Cardiac muscle cell (in vitro differentiated cells and primary cell): ENCODE measurements around the gene CORO2A. TPM values are rescaled to one million over a fixed set of nuclear protein-coding genes. Genes with fewer than 3 reads are reported as not detected.

ENCODE experiments used
- DNase-seq, 2 donors: peaks; one replicate each; pipeline versions ENCODE4 v3.0.0 to v3.0.0-alpha.2; 2010 to 2017; ENCODE audit warnings: low read depth in 1 of 2, low spot score in 1 of 2
- H3K27ac ChIP-seq: fragments of 200-600 bp; sonication (generic); 2 replicates; pipeline ENCODE4 v1.5.1; 2016
- H3K27me3 ChIP-seq: fragments of 200-600 bp; sonication (generic); 2 replicates; pipeline ENCODE4 v1.6.0; 2016; ENCODE audit warnings: control low read depth
- H3K36me3 ChIP-seq: fragments of 200-600 bp; sonication (generic); 2 replicates; pipeline ENCODE4 v1.5.1; 2016; ENCODE audit warnings: control low read depth
- H3K4me1 ChIP-seq: fragments of 200-600 bp; sonication (generic); 2 replicates; pipeline ENCODE4 v1.8.1; 2017; ENCODE audit warnings: low read depth, mild to moderate bottlenecking, mixed run types
- H3K4me3 ChIP-seq: fragments of 200-600 bp; sonication (generic); 2 replicates; pipeline ENCODE4 v1.5.1; 2016; ENCODE audit warnings: mild to moderate bottlenecking
- H3K9me3 ChIP-seq: fragments of 200-600 bp; sonication (generic); 2 replicates; pipeline ENCODE4 v1.5.1; 2017; ENCODE audit warnings: low read depth, mild to moderate bottlenecking, control low read depth
- CTCF ChIP-seq: IDR thresholded peaks from 2 replicates; pipeline ENCODE4 v1.5.1; 2012; ENCODE audit warnings: low read depth, mild to moderate bottlenecking, low read length
- polyA plus RNA-seq: library from polyadenylated mRNA; unstranded; fragments of >200 nt; fragmentation: Nextera tagmentation; extraction: Ambion mirVana; gene quantifications from 2 replicates; pipeline ENCODE4 v1.2.1, GENCODE V29; 2016
- total RNA-seq: library from RNA; depleted of rRNA; stranded (reverse); fragments of >200 nt; gene quantifications from 2 replicates; pipeline ENCODE4 v1.2.3, GENCODE V29; 2016

Gene CORO2A
- total and polyA plus RNA-seq, 2 experiments from 2014 or later: 1.1 to 2.4 TPM

GRCh38 chr9:98185611-98186171 is 6.7 kb downstream of the CORO2A start:
- Histone ChIP-seq H3K36me3 (no peaks in the 10 kb centered on the region), H3K4me1 (peaks cover 3% of the 10 kb centered on the region), H3K27me3 (no peaks in the 10 kb centered on the region), H3K27ac (no peak overlapping the region), H3K4me3 (no peak overlapping the region), H3K9me3 (no peaks in the 10 kb centered on the region)
- TF ChIP-seq CTCF: no peak
- DNase-seq: peak in 1 of 2 donors; percentile 31

GRCh38 chr9:98185021-98185567 is 7.3 kb downstream of the CORO2A start:
- no peak overlapping the region for H3K27ac ChIP-seq
- no peaks in the 10 kb centered on the region for H3K36me3 ChIP-seq
- H3K4me1 ChIP-seq: peaks cover 3% of the 10 kb centered on the region
- no peak for TF ChIP-seq CTCF
- no peaks in the 10 kb centered on the region for H3K9me3 ChIP-seq
- no peak for DNase-seq
- H3K4me3 ChIP-seq: no peak overlapping the region
- no peaks in the 10 kb centered on the region for H3K27me3 ChIP-seq

GRCh38 chr9:98184326-98184725 is 8.1 kb downstream of the CORO2A start:
- Histone ChIP-seq H3K4me1 (peaks cover 3% of the 10 kb centered on the region), H3K27me3 (no peaks in the 10 kb centered on the region), H3K36me3 (no peaks in the 10 kb centered on the region), H3K9me3 (no peaks in the 10 kb centered on the region), H3K4me3 (no peak overlapping the region), H3K27ac (no peak overlapping the region)
- DNase-seq: no peak
- TF ChIP-seq CTCF: no peak

- DNase-seq: no peak
- Histone ChIP-seq H3K27me3 (no peaks in the 10 kb centered on the region), H3K9me3 (no peaks in the 10 kb centered on the region), H3K27ac (no peak overlapping the region), H3K4me1 (peaks cover 3% of the 10 kb centered on the region), H3K36me3 (no peaks in the 10 kb centered on the region), H3K4me3 (no peak overlapping the region)
- TF ChIP-seq CTCF: no peak
Measured at GRCh38 chr9:98182889-98183599, 9.4 kb downstream of the CORO2A start.

- H3K9me3 ChIP-seq: no peaks in the 10 kb centered on the region
- H3K36me3 ChIP-seq: no peaks in the 10 kb centered on the region
- no peak overlapping the region for H3K4me3 ChIP-seq
- no peak overlapping the region for H3K27ac ChIP-seq
- peaks cover 3% of the 10 kb centered on the region for H3K4me1 ChIP-seq
- H3K27me3 ChIP-seq: no peaks in the 10 kb centered on the region
- peak in 1 of 2 donors; percentile 51 for DNase-seq
- no peak for TF ChIP-seq CTCF
Measured at GRCh38 chr9:98182069-98182820, 10.2 kb downstream of the CORO2A start.
